SU-DHL-6 (cell line): ENCODE results near the gene MEN1.

Source experiments
- H2AFZ ChIP-seq: fragments of 200-600 bp; sonication (generic); 2 replicates; pipeline ENCODE4 v1.6.1; 2014; ENCODE audit warnings: low read depth, mild to moderate bottlenecking, moderate library complexity, mixed read lengths, antibody characterized with exemption, low read length; ENCODE audit not compliant: severe bottlenecking
- H3F3A ChIP-seq: fragments of 200-600 bp; shearing (Covaris generic); 2 replicates; pipeline ENCODE4 v1.6.0; 2016; ENCODE audit warnings: antibody characterized with exemption, mild to moderate bottlenecking; ENCODE audit not compliant: insufficient read depth
- H3K27ac ChIP-seq: fragments of 200-600 bp; sonication (generic); 2 replicates; pipeline ENCODE4 v1.5.1; 2016; ENCODE audit warnings: low read depth, mild to moderate bottlenecking, low read length, moderate library complexity, mixed read lengths
- H3K27me3 ChIP-seq: fragments of 200-600 bp; sonication (generic), shearing (Covaris generic); 2 replicates; pipeline ENCODE4 v1.6.0; 2014; ENCODE audit warnings: mild to moderate bottlenecking, low read length
- H3K36me3 ChIP-seq: fragments of 200-600 bp; sonication (generic); 2 replicates; pipeline ENCODE4 v1.6.1; 2014; ENCODE audit warnings: mild to moderate bottlenecking, low read length, mixed read lengths
- H3K4me2 ChIP-seq: fragments of 300-600, 200-600 bp; shearing (Covaris generic), sonication (generic); 2 replicates; pipeline ENCODE4 v1.6.0; 2014; ENCODE audit warnings: low read length, low read depth, mild to moderate bottlenecking; ENCODE audit not compliant: poor library complexity, severe bottlenecking
- H3K4me3 ChIP-seq: fragments of 200-600 bp; sonication (generic); 2 replicates; pipeline ENCODE4 v1.5.1; 2014; ENCODE audit warnings: antibody characterized with exemption, low read length, mild to moderate bottlenecking, mixed read lengths; ENCODE audit not compliant: insufficient read depth, poor library complexity, severe bottlenecking
- H3K79me2 ChIP-seq: fragments of 200-600 bp; sonication (generic); 2 replicates; pipeline ENCODE4 v1.6.1; 2014; ENCODE audit warnings: mild to moderate bottlenecking, low read length, moderate library complexity; ENCODE audit not compliant: insufficient read depth
- H3K9ac ChIP-seq: fragments of 200-600 bp; sonication (generic); 2 replicates; pipeline ENCODE4 v1.7.0; 2014; ENCODE audit warnings: mild to moderate bottlenecking, low read length
- H3K9me2 ChIP-seq: fragments of 200-600 bp; sonication (generic); replicated peaks from 2 replicates; pipeline ENCODE4 v1.6.1; 2014; ENCODE audit warnings: low read length; ENCODE audit not compliant: insufficient read depth
- H3K9me3 ChIP-seq: fragments of 200-600 bp; sonication (generic); 2 replicates; pipeline ENCODE4 v1.6.1; 2014; ENCODE audit warnings: low read length, mixed read lengths; ENCODE audit not compliant: insufficient read depth
- H4K20me1 ChIP-seq: fragments of 200-600 bp; sonication (generic); 2 replicates; pipeline ENCODE4 v1.6.1; 2014; ENCODE audit warnings: low read depth, mild to moderate bottlenecking, antibody characterized with exemption, low read length, moderate library complexity, mixed read lengths
- CTCF ChIP-seq: fragments of 200-600 bp; sonication (generic); IDR thresholded peaks from one replicate; pipeline ENCODE4 v1.5.1; 2017; ENCODE audit warnings: antibody characterized with exemption, mild to moderate bottlenecking, low read length, moderate library complexity; ENCODE audit not compliant: insufficient read depth, poor library complexity, severe bottlenecking
- EZH2phosphoT487 ChIP-seq: fragments of 200-600 bp; sonication (generic), shearing (Covaris generic); conservative IDR thresholded peaks from 2 replicates; pipeline ENCODE4 v1.6.1; 2018; ENCODE audit warnings: mild to moderate bottlenecking, antibody characterized with exemption, low read length, moderate library complexity, mixed read lengths

MEN1 gene

GRCh38 chr11:64802370-64803157 is 7.8 kb downstream of the MEN1 start:
- Histone ChIP-seq H3K79me2 (no peaks in the 10 kb centered on the region), H3F3A (0 out of 2 replicates have a peak, but pooled peaks cover 15% of the 10 kb centered on the region), H3K27ac (peak overlapping the region; percentile 80), H3K27me3 (no peaks in the 10 kb centered on the region), H3K4me3 (peak overlapping the region; percentile 52), H3K4me2 (peak overlapping the region; percentile 62), H3K9me2 (no peaks in the 10 kb centered on the region), H2AFZ (no peak overlapping the region), H3K9ac (peak overlapping the region; percentile 59), H4K20me1 (no peaks in the 10 kb centered on the region), H3K36me3 (no peaks in the 10 kb centered on the region), H3K9me3 (no peaks in the 10 kb centered on the region)
- TF ChIP-seq EZH2phosphoT487 (no peak), CTCF (no peak)

GRCh38 chr11:64801561-64802369 is 8.6 kb downstream of the MEN1 start:
- H3K9ac ChIP-seq: peak overlapping the region; percentile 59
- H3K27ac ChIP-seq: peak overlapping the region; percentile 80
- no peak overlapping the region for H2AFZ ChIP-seq

GRCh38 chr11:64801158-64801464 is 9.2 kb downstream of the MEN1 start:
- Histone ChIP-seq H3K9me3 (no peaks in the 10 kb centered on the region), H3K4me3 (no peak overlapping the region), H3K36me3 (no peaks in the 10 kb centered on the region), H2AFZ (no peak overlapping the region), H3K9me2 (no peaks in the 10 kb centered on the region), H3K4me2 (peak overlapping the region; percentile 62), H3K27me3 (no peaks in the 10 kb centered on the region), H3K79me2 (no peaks in the 10 kb centered on the region), H3K27ac (peak overlapping the region; percentile 80), H4K20me1 (no peaks in the 10 kb centered on the region), H3K9ac (peak overlapping the region; percentile 59), H3F3A (0 out of 2 replicates have a peak, but pooled peaks cover 15% of the 10 kb centered on the region)
- no peak for TF ChIP-seq EZH2phosphoT487
- no peak for TF ChIP-seq CTCF

More at GRCh38 chr11:64801561-64802369, 8.6 kb downstream of the MEN1 start:
- Histone ChIP-seq H3K27me3 (no peaks in the 10 kb centered on the region), H3K4me3 (peak overlapping the region; percentile 52), H3K36me3 (no peaks in the 10 kb centered on the region), H3K4me2 (peak overlapping the region; percentile 62), H3K9me3 (no peaks in the 10 kb centered on the region), H3F3A (0 out of 2 replicates have a peak, but pooled peaks cover 15% of the 10 kb centered on the region), H4K20me1 (no peaks in the 10 kb centered on the region), H3K9me2 (no peaks in the 10 kb centered on the region), H3K79me2 (no peaks in the 10 kb centered on the region)
- TF ChIP-seq EZH2phosphoT487 (no peak), CTCF (no peak)
